Measurements from ENCODE around the gene JAKMIP3. TPM values are rescaled to one million over a fixed set of nuclear protein-coding genes. Genes with fewer than 3 reads are reported as not detected.

JAKMIP3 gene
- total RNA-seq, 1 donor from 2014 or later = 0.44 TPM

GRCh38 chr10:132113206-132113605 is 47.5 kb downstream of the JAKMIP3 start:
- DNase-seq = no peak
- peaks cover 6% of the 10 kb centered on the region for H3K27me3 Mint-ChIP-seq (ENCODE audit: unreplicated experiment)
- no peaks in the 10 kb centered on the region for H3K36me3 Mint-ChIP-seq (ENCODE audit: unreplicated experiment)
- H3K9me3 Mint-ChIP-seq (ENCODE audit: unreplicated experiment) = peaks cover 3% of the 10 kb centered on the region
- peaks cover 2% of the 10 kb centered on the region for H3K4me1 Mint-ChIP-seq (ENCODE audit: low read depth, unreplicated experiment)
- TF ChIP-seq CTCF (IDR thresholded peaks at IDR 0.05; ENCODE audit: partially characterized antibody, unreplicated experiment) = no peak
- no peak overlapping the region for H3K27ac Mint-ChIP-seq (ENCODE audit: unreplicated experiment)
- no peak overlapping the region for H3K4me3 Mint-ChIP-seq (ENCODE audit: unreplicated experiment)

- H3K4me1 Mint-ChIP-seq (ENCODE audit: low read depth, unreplicated experiment) = peaks cover 2% of the 10 kb centered on the region
- peaks cover 3% of the 10 kb centered on the region for H3K9me3 Mint-ChIP-seq (ENCODE audit: unreplicated experiment)
- H3K27ac Mint-ChIP-seq (ENCODE audit: unreplicated experiment) = no peak overlapping the region
- DNase-seq = no peak
- TF ChIP-seq CTCF (IDR thresholded peaks at IDR 0.05; ENCODE audit: partially characterized antibody, unreplicated experiment) = no peak
- no peaks in the 10 kb centered on the region for H3K36me3 Mint-ChIP-seq (ENCODE audit: unreplicated experiment)
- H3K27me3 Mint-ChIP-seq (ENCODE audit: unreplicated experiment) = peaks cover 6% of the 10 kb centered on the region
- H3K4me3 Mint-ChIP-seq (ENCODE audit: unreplicated experiment) = no peak overlapping the region
Observed at GRCh38 chr10:132113766-132114365, 48.1 kb downstream of the JAKMIP3 start.

DNA sequence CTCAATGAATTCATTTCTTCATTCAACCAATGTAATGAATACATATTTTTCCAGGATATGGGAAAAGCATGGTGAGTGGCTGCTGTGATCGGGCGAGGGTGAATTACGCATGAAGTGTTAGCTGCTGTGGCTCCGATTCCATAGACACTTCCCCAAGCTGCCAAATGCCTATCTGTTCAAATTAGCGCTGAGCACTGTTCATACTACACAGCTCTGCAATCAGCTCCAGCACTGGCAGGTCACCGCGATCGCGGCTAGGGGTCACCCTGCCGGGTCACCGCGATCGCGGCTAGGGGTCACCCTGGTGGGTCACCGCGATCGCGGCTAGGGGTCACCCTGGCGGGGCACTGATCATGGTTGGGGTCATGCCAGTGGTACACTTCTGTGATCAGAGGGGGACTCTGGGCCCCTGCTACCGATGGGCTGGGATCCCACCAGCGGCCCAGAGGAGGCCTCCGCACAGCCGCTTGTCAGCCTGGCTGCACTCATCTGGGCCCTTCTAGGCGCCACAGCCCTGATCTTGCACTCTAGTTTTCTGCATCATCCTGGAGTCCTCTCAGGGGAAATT is 49.3 kb downstream of the JAKMIP3 start:
- peaks cover 3% of the 10 kb centered on the region for H3K9me3 Mint-ChIP-seq (ENCODE audit: unreplicated experiment)
- H3K27ac Mint-ChIP-seq (ENCODE audit: unreplicated experiment) = no peak overlapping the region
- DNase-seq = no peak
- peaks cover 2% of the 10 kb centered on the region for H3K4me1 Mint-ChIP-seq (ENCODE audit: low read depth, unreplicated experiment)
- no peaks in the 10 kb centered on the region for H3K36me3 Mint-ChIP-seq (ENCODE audit: unreplicated experiment)
- no peak for TF ChIP-seq CTCF (IDR thresholded peaks at IDR 0.05; ENCODE audit: partially characterized antibody, unreplicated experiment)
- H3K27me3 Mint-ChIP-seq (ENCODE audit: unreplicated experiment) = peaks cover 6% of the 10 kb centered on the region
- no peak overlapping the region for H3K4me3 Mint-ChIP-seq (ENCODE audit: unreplicated experiment)

Other genes with a start within 250 kb of the JAKMIP3 start
- gene PPP2R2D, start 164.9 kb upstream of the JAKMIP3 start, total RNA-seq (ENCODE audit: unreplicated experiment) = 42.8 TPM
- 56.4 TPM for gene BNIP3, start 84.0 kb upstream of the JAKMIP3 start, total RNA-seq (ENCODE audit: unreplicated experiment)
- 402 TPM for gene DPYSL4, start 121.0 kb downstream of the JAKMIP3 start, total RNA-seq (ENCODE audit: unreplicated experiment)
- 69.2 TPM for gene STK32C, start 242.0 kb downstream of the JAKMIP3 start, total RNA-seq (ENCODE audit: unreplicated experiment)